GM12878 (cell line): ENCODE results near the gene SLC25A44.

Experiments used
- ATF7 ChIP-seq: fragments of 450-650 bp; IDR thresholded peaks from 2 replicates; pipeline ENCODE4 v1.6.1; 2016; ENCODE audit warnings: low read depth, mild to moderate bottlenecking
- TF ChIP-seq, protein P1 (sequence below), 3 experiments: IDR thresholded peaks in 2 of 3; conservative IDR thresholded peaks in 1 of 3; 2 replicates each; pipeline ENCODE4 v1.5.1; 2011; ENCODE audit warnings: low read depth in 3 of 3, low read length in 3 of 3, mild to moderate bottlenecking in 3 of 3, control low read depth in 2 of 3, moderate library complexity in 2 of 3, inconsistent platforms in 1 of 3, mixed read lengths in 1 of 3; ENCODE audit not compliant: control insufficient read depth in 2 of 3, insufficient read depth in 1 of 3; ENCODE audit errors: extremely low read depth in 1 of 3

DNA sequence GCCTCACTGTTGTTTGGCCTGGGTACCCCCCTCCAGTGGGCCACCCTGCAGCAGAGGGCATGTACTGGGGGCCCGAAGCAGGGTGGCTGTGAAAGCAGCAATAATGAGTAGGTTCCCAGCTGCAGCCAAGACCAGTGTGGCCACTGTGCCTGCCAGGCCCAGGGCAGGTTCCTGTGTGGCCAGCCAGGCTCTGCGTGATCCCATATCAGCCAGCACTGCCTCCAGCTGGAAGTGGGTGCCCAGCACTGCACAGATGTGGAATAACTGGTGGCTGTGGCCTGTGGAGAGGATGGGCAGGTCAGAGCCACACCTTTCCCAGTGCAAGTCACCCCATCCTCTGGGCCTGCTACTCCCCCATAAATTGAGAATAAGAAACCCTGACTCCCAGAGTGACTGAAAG, 50.2 kb downstream of the SLC25A44 start:
- TF ChIP-seq, protein P1, sequence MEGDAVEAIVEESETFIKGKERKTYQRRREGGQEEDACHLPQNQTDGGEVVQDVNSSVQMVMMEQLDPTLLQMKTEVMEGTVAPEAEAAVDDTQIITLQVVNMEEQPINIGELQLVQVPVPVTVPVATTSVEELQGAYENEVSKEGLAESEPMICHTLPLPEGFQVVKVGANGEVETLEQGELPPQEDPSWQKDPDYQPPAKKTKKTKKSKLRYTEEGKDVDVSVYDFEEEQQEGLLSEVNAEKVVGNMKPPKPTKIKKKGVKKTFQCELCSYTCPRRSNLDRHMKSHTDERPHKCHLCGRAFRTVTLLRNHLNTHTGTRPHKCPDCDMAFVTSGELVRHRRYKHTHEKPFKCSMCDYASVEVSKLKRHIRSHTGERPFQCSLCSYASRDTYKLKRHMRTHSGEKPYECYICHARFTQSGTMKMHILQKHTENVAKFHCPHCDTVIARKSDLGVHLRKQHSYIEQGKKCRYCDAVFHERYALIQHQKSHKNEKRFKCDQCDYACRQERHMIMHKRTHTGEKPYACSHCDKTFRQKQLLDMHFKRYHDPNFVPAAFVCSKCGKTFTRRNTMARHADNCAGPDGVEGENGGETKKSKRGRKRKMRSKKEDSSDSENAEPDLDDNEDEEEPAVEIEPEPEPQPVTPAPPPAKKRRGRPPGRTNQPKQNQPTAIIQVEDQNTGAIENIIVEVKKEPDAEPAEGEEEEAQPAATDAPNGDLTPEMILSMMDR (IDR thresholded peaks at IDR 0.05 in 2 of 3, conservative IDR thresholded peaks at IDR 0.05 in 1 of 3; ENCODE audit: control insufficient read depth in 2 of 3, extremely low read depth in 1 of 3, insufficient read depth in 1 of 3, low read depth in 3 of 3, low read length in 3 of 3): no peak
- TF ChIP-seq ATF7: no peak
